CD4-positive, alpha-beta T cell (primary cell): ENCODE measurements around the gene BTBD9. TPM values are rescaled to one million over a fixed set of nuclear protein-coding genes. Genes with fewer than 3 reads are reported as not detected.

Source experiments
- ATAC-seq: fragments of 200-7000 bp; cut with Tn5 transposase; one replicate; pipeline ENCODE4 v1.10.0; 2022; ENCODE audit warnings: mild to moderate bottlenecking; ENCODE audit not compliant: poor library complexity
- CTCF ChIA-PET: fragments of 350-600 bp; sonication (Branson Sonifier 250); formaldehyde crosslinking; loops from one replicate; lab custom pipeline; 2021; ENCODE audit warnings: antibody characterized with exemption, inconsistent platforms; lab: Charles Lee
- POLR2A ChIA-PET: fragments of 350-600 bp; sonication (Branson Sonifier 250); formaldehyde crosslinking; loops from one replicate; lab custom pipeline; 2021; ENCODE audit warnings: antibody characterized with exemption, inconsistent platforms; lab: Charles Lee
- DNase-seq, 14 experiments: peaks; one replicate each; pipeline ENCODE4 v3.0.0-alpha.2; 2013 to 2020; ENCODE audit warnings: mixed read lengths in 2 of 14
- H3K27ac ChIP-seq, 2 donors: one replicate each; pipeline versions ENCODE4 v1.5.1 to v1.7.0; 2013; ENCODE audit warnings: low read length in 2 of 2, low read depth in 1 of 2, mild to moderate bottlenecking in 1 of 2
- H3K27me3 ChIP-seq, 2 experiments: 1 replicate in 1 of 2; 2 replicates in 1 of 2; pipeline versions ENCODE4 v1.6.1 to v1.7.0; 2013; ENCODE audit warnings: low read length in 2 of 2, control low read depth in 1 of 2, mild to moderate bottlenecking in 1 of 2, moderate library complexity in 1 of 2; ENCODE audit not compliant: insufficient read depth in 2 of 2, control insufficient read depth in 1 of 2
- H3K36me3 ChIP-seq: one replicate; pipeline ENCODE4 v1.6.1; 2013; ENCODE audit warnings: low read length, control low read depth; ENCODE audit not compliant: insufficient read depth
- H3K4me1 ChIP-seq: one replicate; pipeline ENCODE4 v1.6.1; 2013; ENCODE audit warnings: low read length, control low read depth; ENCODE audit not compliant: insufficient read depth
- H3K4me3 ChIP-seq: one replicate; pipeline ENCODE4 v1.5.1; 2013; ENCODE audit warnings: mild to moderate bottlenecking, low read length, moderate library complexity
- H3K9me3 ChIP-seq, 2 experiments: 1 replicate in 1 of 2; 2 replicates in 1 of 2; pipeline versions ENCODE4 v1.6.1 to v1.7.0; 2013; ENCODE audit warnings: low read length in 2 of 2, mild to moderate bottlenecking in 2 of 2, control low read depth in 1 of 2, moderate library complexity in 1 of 2; ENCODE audit not compliant: control insufficient read depth in 1 of 2, insufficient read depth in 1 of 2
- H3K27ac Mint-ChIP-seq: one replicate; pipeline ENCODE4 v1.8.0; 2020; ENCODE audit warnings: mixed read lengths
- H3K27me3 Mint-ChIP-seq: one replicate; pipeline ENCODE4 v1.8.0; 2021; ENCODE audit warnings: mixed read lengths
- H3K36me3 Mint-ChIP-seq: one replicate; pipeline ENCODE4 v1.8.0; 2021; ENCODE audit warnings: low read depth, mixed read lengths
- H3K4me1 Mint-ChIP-seq: one replicate; pipeline ENCODE4 v1.8.0; 2021; ENCODE audit warnings: low read depth, mixed read lengths
- H3K4me3 Mint-ChIP-seq: one replicate; pipeline ENCODE4 v1.8.0; 2020; ENCODE audit warnings: mild to moderate bottlenecking, mixed read lengths
- H3K9me3 Mint-ChIP-seq: one replicate; pipeline ENCODE4 v1.8.0; 2020; ENCODE audit warnings: mixed read lengths
- intact Hi-C, 2 experiments: fragments of 100-400 bp; cut with DNase I in 1 of 2; cut with micrococcal nuclease in 1 of 2; formaldehyde crosslinking; loops; one replicate each; pipeline versions ENCODE4 v1.15.1 to v1.9.0; 2023 to 2025; cut with DNase I, micrococcal nuclease
- total RNA-seq, 174 experiments: library from RNA in 2 of 174; stranded (reverse) in 2 of 174; gene quantifications; one replicate each; pipeline ENCODE4 v1.2.3 and lab custom pipeline; 2021 to 2026
- TF ChIP-seq, protein P1 (sequence below): fragments of 200-600 bp; IDR thresholded peaks from one replicate; pipeline ENCODE4 v1.8.0; 2022; ENCODE audit warnings: antibody characterized with exemption, mild to moderate bottlenecking

BTBD9 gene
- total RNA-seq, 2 experiments from 2014 or later: 58.7 to 59.3 TPM

DNA sequence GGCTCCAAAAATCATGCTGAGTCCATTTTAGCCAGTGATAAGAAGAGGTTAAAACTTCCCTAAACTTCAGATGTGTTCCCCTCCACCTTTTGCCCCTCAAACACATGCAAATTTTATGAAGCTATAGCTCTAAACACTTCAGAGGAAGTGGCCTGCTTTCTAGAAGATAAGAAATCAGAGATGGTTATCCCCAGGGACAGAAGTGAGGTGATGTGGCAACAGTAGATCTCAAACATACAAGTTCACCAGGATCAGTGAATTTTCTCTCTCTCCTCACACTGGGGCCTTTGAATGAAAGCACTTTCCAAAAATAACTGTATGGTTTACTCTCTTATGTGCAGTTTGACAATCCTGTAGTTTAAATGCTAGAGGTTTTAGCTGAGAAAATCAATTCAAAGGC is 332.0 kb downstream of the BTBD9 start:
- POLR2A ChIA-PET: no interaction called here
- no peaks in the 10 kb centered on the region for H3K9me3 ChIP-seq
- CTCF ChIA-PET: no interaction called here
- H3K36me3 ChIP-seq: no peaks in the 10 kb centered on the region
- no peak overlapping the region for H3K27ac ChIP-seq
- TF ChIP-seq, protein P1, sequence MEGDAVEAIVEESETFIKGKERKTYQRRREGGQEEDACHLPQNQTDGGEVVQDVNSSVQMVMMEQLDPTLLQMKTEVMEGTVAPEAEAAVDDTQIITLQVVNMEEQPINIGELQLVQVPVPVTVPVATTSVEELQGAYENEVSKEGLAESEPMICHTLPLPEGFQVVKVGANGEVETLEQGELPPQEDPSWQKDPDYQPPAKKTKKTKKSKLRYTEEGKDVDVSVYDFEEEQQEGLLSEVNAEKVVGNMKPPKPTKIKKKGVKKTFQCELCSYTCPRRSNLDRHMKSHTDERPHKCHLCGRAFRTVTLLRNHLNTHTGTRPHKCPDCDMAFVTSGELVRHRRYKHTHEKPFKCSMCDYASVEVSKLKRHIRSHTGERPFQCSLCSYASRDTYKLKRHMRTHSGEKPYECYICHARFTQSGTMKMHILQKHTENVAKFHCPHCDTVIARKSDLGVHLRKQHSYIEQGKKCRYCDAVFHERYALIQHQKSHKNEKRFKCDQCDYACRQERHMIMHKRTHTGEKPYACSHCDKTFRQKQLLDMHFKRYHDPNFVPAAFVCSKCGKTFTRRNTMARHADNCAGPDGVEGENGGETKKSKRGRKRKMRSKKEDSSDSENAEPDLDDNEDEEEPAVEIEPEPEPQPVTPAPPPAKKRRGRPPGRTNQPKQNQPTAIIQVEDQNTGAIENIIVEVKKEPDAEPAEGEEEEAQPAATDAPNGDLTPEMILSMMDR: no peak
- intact Hi-C loops: no loop called here
- H3K4me1 Mint-ChIP-seq: peaks cover 10% of the 10 kb centered on the region
- H3K4me3 ChIP-seq: no peak overlapping the region
- no peaks in the 10 kb centered on the region for H3K27me3 ChIP-seq
- DNase-seq: no peak
- H3K27me3 Mint-ChIP-seq: no peaks in the 10 kb centered on the region
- no peaks in the 10 kb centered on the region for H3K4me1 ChIP-seq
- peaks cover 15% of the 10 kb centered on the region for H3K36me3 Mint-ChIP-seq
- H3K27ac Mint-ChIP-seq: no peak overlapping the region
- no peak for ATAC-seq
- H3K4me3 Mint-ChIP-seq: no peak overlapping the region
- no peaks in the 10 kb centered on the region for H3K9me3 Mint-ChIP-seq

DNA sequence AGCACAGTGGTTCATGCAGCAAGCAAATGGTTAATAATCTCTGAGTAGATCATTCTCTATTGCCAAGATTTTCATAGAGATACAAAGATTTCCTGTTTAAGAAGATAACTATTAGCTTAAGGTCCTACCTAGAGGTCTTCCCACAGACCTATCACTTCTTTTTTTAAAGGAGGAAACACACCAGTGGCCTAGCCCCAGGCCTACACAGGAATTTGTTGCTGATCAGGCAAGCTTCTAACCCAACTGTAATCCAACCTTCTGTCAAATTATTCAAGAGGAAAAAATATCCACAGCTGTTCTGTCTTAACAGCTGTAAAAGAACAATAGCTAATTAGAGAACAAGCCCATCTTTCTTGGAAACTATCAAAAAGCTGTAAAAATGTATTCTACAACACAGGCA is 332.8 kb downstream of the BTBD9 start:
- Histone ChIP-seq H3K27me3 (no peaks in the 10 kb centered on the region), H3K27ac (no peak overlapping the region), H3K4me3 (no peak overlapping the region), H3K4me1 (no peaks in the 10 kb centered on the region), H3K9me3 (no peaks in the 10 kb centered on the region), H3K36me3 (no peaks in the 10 kb centered on the region)
- ChIA-PET CTCF (no interaction called here), POLR2A (no interaction called here)
- Mint-ChIP-seq H3K9me3 (peaks cover 3% of the 10 kb centered on the region), H3K36me3 (peaks cover 8% of the 10 kb centered on the region), H3K27me3 (no peaks in the 10 kb centered on the region), H3K4me1 (peaks cover 10% of the 10 kb centered on the region), H3K27ac (no peak overlapping the region), H3K4me3 (no peak overlapping the region)
- ATAC-seq (no peak), DNase-seq (no peak)
- TF ChIP-seq, protein P1: no peak
- intact Hi-C loops: no loop called here

DNA sequence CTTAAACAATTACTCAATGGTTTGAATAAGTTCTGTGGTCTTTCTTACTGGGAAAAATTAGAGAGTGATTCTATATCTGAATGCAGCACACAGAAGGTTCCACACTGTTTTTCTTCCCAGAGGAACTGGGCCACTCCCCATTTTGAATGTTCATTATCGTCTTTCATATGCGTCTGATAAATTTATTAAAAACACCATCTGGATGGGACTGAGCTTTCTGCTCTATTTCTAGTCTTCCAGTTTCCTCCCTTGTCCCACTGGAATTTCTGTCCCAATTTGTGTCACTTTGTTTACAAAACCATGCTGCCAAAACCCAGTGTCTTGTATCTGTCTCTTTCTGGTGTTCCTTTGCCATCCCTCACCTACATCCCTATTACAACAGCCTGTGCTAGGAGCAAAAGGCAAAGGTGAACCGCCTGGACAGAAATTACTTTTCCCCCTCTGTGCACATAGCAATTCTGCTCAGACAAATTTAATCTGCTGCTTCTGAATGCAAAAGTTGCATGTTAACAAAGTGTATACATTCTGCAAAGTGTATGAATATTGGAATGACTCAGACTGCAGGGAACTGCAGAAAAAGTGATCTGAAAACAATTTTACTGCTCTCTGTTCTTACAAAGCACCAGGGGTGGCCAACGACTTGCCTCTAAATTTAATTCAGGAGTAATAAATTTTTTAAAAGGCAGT is 333.6 kb downstream of the BTBD9 start:
- H3K4me1 Mint-ChIP-seq: peaks cover 10% of the 10 kb centered on the region
- no peak overlapping the region for H3K4me3 Mint-ChIP-seq
- H3K36me3 Mint-ChIP-seq: peaks cover 8% of the 10 kb centered on the region
- ChIA-PET CTCF (no interaction called here), POLR2A (no interaction called here)
- H3K27me3 Mint-ChIP-seq: no peaks in the 10 kb centered on the region
- no peaks in the 10 kb centered on the region for H3K4me1 ChIP-seq
- no peak for ATAC-seq
- no peak overlapping the region for H3K27ac Mint-ChIP-seq
- intact Hi-C loops: no loop called here
- TF ChIP-seq, protein P1: no peak
- H3K4me3 ChIP-seq: no peak overlapping the region
- no peak overlapping the region for H3K27ac ChIP-seq
- no peaks in the 10 kb centered on the region for H3K27me3 ChIP-seq
- peaks cover 5% of the 10 kb centered on the region for H3K9me3 Mint-ChIP-seq
- H3K36me3 ChIP-seq: no peaks in the 10 kb centered on the region
- no peaks in the 10 kb centered on the region for H3K9me3 ChIP-seq
- no peak for DNase-seq
